GM23338 (cell line): ENCODE measurements around the gene L1CAM. TPM values are rescaled to one million over a fixed set of nuclear protein-coding genes. Genes with fewer than 3 reads are reported as not detected.

Experiments used
- ATAC-seq: fragments of 200-7000 bp; cut with Tn5 transposase; 3 replicates; pipeline ENCODE4 v1.9.1; 2020
- DNase-seq: peaks from one replicate; pipeline ENCODE4 v3.0.0-alpha.2; 2015; ENCODE audit warnings: low spot score
- H2AFZ ChIP-seq: fragments of 200-600 bp; sonication (generic); 2 replicates; pipeline ENCODE4 v1.8.0; 2016; ENCODE audit warnings: antibody characterized with exemption, mild to moderate bottlenecking, moderate library complexity
- H3F3A ChIP-seq: fragments of 200-600 bp; sonication (generic); replicated peaks from 2 replicates; pipeline ENCODE4 v1.8.0; 2017; ENCODE audit warnings: antibody characterized with exemption, mixed run types, low read depth
- H3K27ac ChIP-seq: fragments of 200-600 bp; sonication (generic); 2 replicates; pipeline ENCODE4 v1.6.1; 2016; ENCODE audit warnings: low read depth
- H3K27me3 ChIP-seq: fragments of 200-600 bp; sonication (generic); 2 replicates; pipeline ENCODE4 v1.8.0; 2016; ENCODE audit warnings: mild to moderate bottlenecking, mixed run types, moderate library complexity; ENCODE audit not compliant: insufficient read depth
- H3K36me3 ChIP-seq: fragments of 200-600 bp; sonication (generic); 2 replicates; pipeline ENCODE4 v1.8.0; 2016; ENCODE audit warnings: mild to moderate bottlenecking; ENCODE audit not compliant: insufficient read depth
- H3K4me1 ChIP-seq: fragments of 200-600 bp; sonication (generic); 2 replicates; pipeline ENCODE4 v1.8.0; 2016; ENCODE audit warnings: mild to moderate bottlenecking, moderate library complexity; ENCODE audit not compliant: insufficient read depth
- H3K4me2 ChIP-seq: fragments of 200-600 bp; sonication (generic); 2 replicates; pipeline ENCODE4 v1.7.1; 2017; ENCODE audit warnings: mixed run types
- H3K4me3 ChIP-seq: fragments of 200-600 bp; sonication (generic); 2 replicates; pipeline ENCODE4 v1.6.1; 2016; ENCODE audit warnings: mixed run types
- H3K79me2 ChIP-seq: fragments of 200-600 bp; sonication (generic); replicated peaks from 2 replicates; pipeline ENCODE4 v1.8.0; 2017; ENCODE audit warnings: mild to moderate bottlenecking; ENCODE audit not compliant: insufficient read depth
- H3K9me2 ChIP-seq: fragments of 200-600 bp; sonication (generic); 2 replicates; pipeline ENCODE4 v1.8.0; 2017; ENCODE audit not compliant: insufficient read depth
- H4K20me1 ChIP-seq: fragments of 200-600 bp; sonication (generic); replicated peaks from 2 replicates; pipeline ENCODE4 v1.8.0; 2017; ENCODE audit warnings: mild to moderate bottlenecking; ENCODE audit not compliant: insufficient read depth
- H3K27ac Mint-ChIP-seq: 2 replicates; pipeline ENCODE4 v1.8.0; 2020; ENCODE audit warnings: inconsistent platforms, mild to moderate bottlenecking, moderate library complexity, mixed read lengths
- H3K27me3 Mint-ChIP-seq: 3 replicates; pipeline ENCODE4 v1.8.0; 2022; ENCODE audit warnings: low read depth, mild to moderate bottlenecking, moderate library complexity, mixed read lengths, inconsistent platforms; ENCODE audit not compliant: insufficient read depth, poor library complexity
- H3K36me3 Mint-ChIP-seq: 3 replicates; pipeline ENCODE4 v1.8.0; 2021; ENCODE audit warnings: low read depth, mild to moderate bottlenecking, inconsistent platforms, moderate library complexity, mixed read lengths
- H3K4me1 Mint-ChIP-seq: 3 replicates; pipeline ENCODE4 v1.8.0; 2020; ENCODE audit warnings: mild to moderate bottlenecking, inconsistent platforms, mixed read lengths
- H3K4me3 Mint-ChIP-seq: 3 replicates; pipeline ENCODE4 v1.8.0; 2021; ENCODE audit warnings: moderate library complexity, mild to moderate bottlenecking, inconsistent platforms, mixed read lengths
- H3K9me3 Mint-ChIP-seq: 3 replicates; pipeline ENCODE4 v1.8.0; 2020; ENCODE audit warnings: moderate library complexity, mild to moderate bottlenecking, inconsistent platforms, mixed read lengths
- JUNB ChIP-seq: IDR thresholded peaks from one replicate; pipeline ENCODE4 v1.6.1; 2016; ENCODE audit warnings: antibody characterized with exemption; ENCODE audit not compliant: unreplicated experiment
- NANOG ChIP-seq: IDR thresholded peaks from 2 replicates; pipeline ENCODE4 v1.6.1; 2016; ENCODE audit warnings: antibody characterized with exemption, borderline replicate concordance
- POLR2AphosphoS5 ChIP-seq: IDR thresholded peaks from 2 replicates; pipeline ENCODE4 v1.6.1; 2016; ENCODE audit warnings: antibody characterized with exemption, low read depth
- STAT1 ChIP-seq: IDR thresholded peaks from one replicate; pipeline ENCODE4 v1.6.1; 2016; ENCODE audit warnings: antibody characterized with exemption; ENCODE audit not compliant: unreplicated experiment
- ZNF114 ChIP-seq: fragments of 250-450 bp; sonication (Bioruptor Pico); IDR thresholded peaks from 2 replicates; pipeline ENCODE4 v1.5.0; 2020; ENCODE audit warnings: mild to moderate bottlenecking, moderate library complexity
- ZNF331 ChIP-seq: fragments of 250-450 bp; sonication (Bioruptor Pico); IDR thresholded peaks from 2 replicates; pipeline ENCODE4 v1.5.0; 2020; ENCODE audit warnings: low read depth, mild to moderate bottlenecking, moderate library complexity
- ZNF462 ChIP-seq: fragments of 250-450 bp; sonication (Bioruptor Pico); IDR thresholded peaks from 2 replicates; pipeline ENCODE4 v1.5.0; 2020; ENCODE audit warnings: mild to moderate bottlenecking, moderate library complexity
- polyA plus RNA-seq: library from polyadenylated mRNA; unstranded; fragments of >200 nt; fragmentation: Nextera tagmentation; extraction: Ambion mirVana; gene quantifications from 2 replicates; pipeline ENCODE4 v1.2.1, GENCODE V29; 2016
- total RNA-seq: library from RNA; depleted of rRNA; stranded (reverse); fragments of >200 nt; shearing (Covaris generic); gene quantifications from 2 replicates; pipeline ENCODE4 v1.2.3, GENCODE V29; 2014

The L1CAM gene
- total and polyA plus RNA-seq, 2 experiments from 2014 or later: 7.4 to 29.2 TPM

DNA sequence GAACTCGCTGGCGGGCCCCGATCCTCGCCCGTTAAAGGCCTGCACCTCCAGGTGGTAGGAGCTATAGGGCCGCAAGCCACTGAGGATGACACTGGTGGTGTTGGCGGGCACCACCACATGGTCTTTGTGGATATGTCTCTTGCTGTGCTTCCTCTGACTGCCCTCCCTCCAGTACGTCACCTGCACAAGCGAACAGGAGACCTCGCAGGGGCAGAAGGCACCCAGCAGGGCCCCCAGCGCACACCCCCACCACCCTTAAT is 20.7 kb downstream of the L1CAM start (continued):
- no peak for TF ChIP-seq NANOG
- TF ChIP-seq POLR2AphosphoS5: no peak
- TF ChIP-seq ZNF114 (CRISPR knock-in tag): no peak

DNA sequence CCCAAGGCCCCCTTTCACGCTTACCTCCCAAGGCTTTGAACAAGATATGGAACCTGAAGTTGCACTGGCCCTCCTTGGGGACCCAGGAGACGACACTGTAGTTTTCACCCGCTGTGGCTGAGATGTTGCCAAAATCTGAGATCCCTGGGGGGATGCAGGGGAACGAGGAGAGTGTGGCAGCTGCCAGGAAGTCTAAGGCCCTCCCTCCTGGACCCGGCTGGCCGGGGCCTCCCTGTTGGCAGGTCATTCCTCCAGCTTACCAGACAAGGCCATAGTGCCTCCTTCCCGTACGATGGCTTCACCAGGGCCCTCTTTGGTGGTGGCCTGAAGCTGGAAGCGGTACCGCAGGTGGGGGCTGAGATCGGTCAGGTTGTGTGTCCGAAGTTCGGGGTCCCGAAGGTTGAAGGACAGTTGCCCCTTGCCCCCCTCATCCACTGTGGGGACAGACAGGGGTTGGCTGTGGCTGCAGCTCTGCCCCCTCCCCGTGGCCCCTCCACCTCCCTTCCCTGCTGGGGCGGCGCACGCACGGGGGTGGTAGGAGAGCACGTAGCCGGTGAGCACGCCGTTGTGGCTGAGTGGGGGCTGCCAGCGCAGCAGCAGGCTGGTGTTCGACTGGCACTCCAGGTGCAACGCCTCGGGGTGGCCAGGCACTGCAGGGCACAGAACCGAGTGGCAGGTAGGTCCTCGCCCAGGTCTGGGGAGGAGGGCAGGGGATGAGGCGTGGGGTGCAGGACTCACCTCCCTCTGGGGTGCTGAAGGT is 21.2 kb downstream of the L1CAM start:
- peaks cover 15% of the 10 kb centered on the region for H3K4me1 Mint-ChIP-seq
- H4K20me1 ChIP-seq: no peaks in the 10 kb centered on the region
- no peaks in the 10 kb centered on the region for H3K36me3 ChIP-seq
- no peak overlapping the region for H3K4me3 Mint-ChIP-seq
- no peak overlapping the region for H3K4me3 ChIP-seq
- H3K9me2 ChIP-seq: no peaks in the 10 kb centered on the region
- H3F3A ChIP-seq: no peaks in the 10 kb centered on the region
- no peak overlapping the region for H3K27ac ChIP-seq
- ATAC-seq (no peak), DNase-seq (no peak)
- no peaks in the 10 kb centered on the region; the same call in 1 of the 2 replicates for H3K4me1 ChIP-seq
- H2AFZ ChIP-seq: no peak overlapping the region
- H3K79me2 ChIP-seq: no peaks in the 10 kb centered on the region
- no peak overlapping the region for H3K27ac Mint-ChIP-seq
- no peak overlapping the region for H3K4me2 ChIP-seq
- no peaks in the 10 kb centered on the region for H3K27me3 ChIP-seq
- peaks cover 3% of the 10 kb centered on the region for H3K27me3 Mint-ChIP-seq
- peaks cover 17% of the 10 kb centered on the region for H3K36me3 Mint-ChIP-seq
- TF ChIP-seq JUNB: no peak
- no peak for TF ChIP-seq ZNF462
- no peak for TF ChIP-seq STAT1
- no peak for TF ChIP-seq ZNF331
- TF ChIP-seq NANOG: no peak
- no peaks in the 10 kb centered on the region for H3K9me3 Mint-ChIP-seq
